ENCODE results near the gene PTPA. TPM values are rescaled to one million over a fixed set of nuclear protein-coding genes. Genes with fewer than 3 reads are reported as not detected.
"Not testable (repeated sequence)": the region's sequence is repeated elsewhere in the genome, so short reads cannot be mapped to it uniquely, and the experiment has no call there.

PTPA gene
- total RNA-seq, 1 experiment from 2014 or later, result 62.7 TPM

GRCh38 chr9:129154866-129155477 lies 43.8 kb downstream of the PTPA start:
- Histone ChIP-seq H3K36me3 (ENCODE audit: insufficient read depth, low read length) (no peaks in the 10 kb centered on the region), H3K27ac (ENCODE audit: low read length) (no peak overlapping the region), H3K9me2 (replicated peaks; ENCODE audit: insufficient read depth, low read length) (no peaks in the 10 kb centered on the region), H3K27me3 (ENCODE audit: low read length) (no peaks in the 10 kb centered on the region), H3K9ac (ENCODE audit: low read length) (no peak overlapping the region), H3K4me2 (ENCODE audit: low read depth, low read length, poor library complexity, severe bottlenecking) (no peak overlapping the region), H3K9me3 (ENCODE audit: low read length) (no peaks in the 10 kb centered on the region), H3K79me2 (ENCODE audit: low read length) (no peaks in the 10 kb centered on the region), H4K20me1 (ENCODE audit: insufficient read depth, low read depth, low read length) (no peaks in the 10 kb centered on the region), H3K4me1 (ENCODE audit: low read length) (no peaks in the 10 kb centered on the region), H2AFZ (ENCODE audit: low read length) (no peak overlapping the region), H3K4me3 (ENCODE audit: low read length) (no peak overlapping the region)
- no peak for DNase-seq

GRCh38 chr9:129156163-129156562 lies 44.9 kb downstream of the PTPA start:
- Histone ChIP-seq H3K4me2 (ENCODE audit: low read depth, low read length, poor library complexity, severe bottlenecking) (no peak overlapping the region), H3K9me3 (ENCODE audit: low read length) (no peaks in the 10 kb centered on the region), H3K4me1 (ENCODE audit: low read length) (no peaks in the 10 kb centered on the region), H3K27me3 (ENCODE audit: low read length) (no peaks in the 10 kb centered on the region), H3K9me2 (replicated peaks; ENCODE audit: insufficient read depth, low read length) (no peaks in the 10 kb centered on the region), H3K9ac (ENCODE audit: low read length) (no peak overlapping the region), H3K79me2 (ENCODE audit: low read length) (no peaks in the 10 kb centered on the region), H2AFZ (ENCODE audit: low read length) (no peak overlapping the region), H3K27ac (ENCODE audit: low read length) (no peak overlapping the region), H3K4me3 (ENCODE audit: low read length) (no peak overlapping the region), H3K36me3 (ENCODE audit: insufficient read depth, low read length) (no peaks in the 10 kb centered on the region), H4K20me1 (ENCODE audit: insufficient read depth, low read depth, low read length) (no peaks in the 10 kb centered on the region)
- no peak for DNase-seq

- Histone ChIP-seq H3K27ac (ENCODE audit: low read length) (no peak overlapping the region), H3K4me2 (ENCODE audit: low read depth, low read length, poor library complexity, severe bottlenecking) (no peak overlapping the region), H3K9me3 (ENCODE audit: low read length) (no peaks in the 10 kb centered on the region), H4K20me1 (ENCODE audit: insufficient read depth, low read depth, low read length) (no peaks in the 10 kb centered on the region), H3K9me2 (replicated peaks; ENCODE audit: insufficient read depth, low read length) (no peaks in the 10 kb centered on the region), H3K79me2 (ENCODE audit: low read length) (no peaks in the 10 kb centered on the region), H3K4me1 (ENCODE audit: low read length) (no peaks in the 10 kb centered on the region), H3K4me3 (ENCODE audit: low read length) (no peak overlapping the region), H3K36me3 (ENCODE audit: insufficient read depth, low read length) (no peaks in the 10 kb centered on the region; the same call in 1 of the 2 replicates), H3K9ac (ENCODE audit: low read length) (no peak overlapping the region), H3K27me3 (ENCODE audit: low read length) (no peaks in the 10 kb centered on the region), H2AFZ (ENCODE audit: low read length) (no peak overlapping the region)
- no peak for DNase-seq
These were observed 49.7 kb downstream of the PTPA start for GRCh38 chr9:129160712-129161533.

- DNase-seq, result no peak
- Histone ChIP-seq H3K79me2 (ENCODE audit: low read length) (no peaks in the 10 kb centered on the region), H3K36me3 (ENCODE audit: insufficient read depth, low read length) (no peaks in the 10 kb centered on the region; the same call in 1 of the 2 replicates), H3K9ac (ENCODE audit: low read length) (no peak overlapping the region), H3K9me3 (ENCODE audit: low read length) (no peaks in the 10 kb centered on the region), H3K27me3 (ENCODE audit: low read length) (no peaks in the 10 kb centered on the region), H3K4me1 (ENCODE audit: low read length) (no peaks in the 10 kb centered on the region), H4K20me1 (ENCODE audit: insufficient read depth, low read depth, low read length) (no peaks in the 10 kb centered on the region), H3K4me3 (ENCODE audit: low read length) (no peak overlapping the region), H3K9me2 (replicated peaks; ENCODE audit: insufficient read depth, low read length) (no peaks in the 10 kb centered on the region), H3K4me2 (ENCODE audit: low read depth, low read length, poor library complexity, severe bottlenecking) (no peak overlapping the region), H3K27ac (ENCODE audit: low read length) (no peak overlapping the region), H2AFZ (ENCODE audit: low read length) (no peak overlapping the region)
These were observed 50.3 kb downstream of the PTPA start for GRCh38 chr9:129161534-129161837.

GRCh38 chr9:129162497-129163197 lies 51.4 kb downstream of the PTPA start:
- no peak overlapping the region for H3K9ac ChIP-seq (ENCODE audit: low read length)
- H4K20me1 ChIP-seq (ENCODE audit: insufficient read depth, low read depth, low read length), result no peaks in the 10 kb centered on the region
- peaks cover 3% of the 10 kb centered on the region for H3K4me1 ChIP-seq (ENCODE audit: low read length)
- no peaks in the 10 kb centered on the region for H3K79me2 ChIP-seq (ENCODE audit: low read length)
- H3K27ac ChIP-seq (ENCODE audit: low read length), result no peak overlapping the region
- no peaks in the 10 kb centered on the region; the same call in 1 of the 2 replicates for H3K36me3 ChIP-seq (ENCODE audit: insufficient read depth, low read length)
- no peaks in the 10 kb centered on the region for H3K9me2 ChIP-seq (replicated peaks; ENCODE audit: insufficient read depth, low read length)
- DNase-seq, result no peak
- H3K4me2 ChIP-seq (ENCODE audit: low read depth, low read length, poor library complexity, severe bottlenecking), result no peak overlapping the region
- no peaks in the 10 kb centered on the region for H3K9me3 ChIP-seq (ENCODE audit: low read length)
- no peak overlapping the region for H2AFZ ChIP-seq (ENCODE audit: low read length)
- H3K27me3 ChIP-seq (ENCODE audit: low read length), result no peaks in the 10 kb centered on the region
- no peak overlapping the region for H3K4me3 ChIP-seq (ENCODE audit: low read length)

- H3K27me3 ChIP-seq (ENCODE audit: low read length); H3K27ac ChIP-seq (ENCODE audit: low read length); H2AFZ ChIP-seq (ENCODE audit: low read length); H3K9me2 ChIP-seq (replicated peaks; ENCODE audit: insufficient read depth, low read length); H3K9me3 ChIP-seq (ENCODE audit: low read length); H3K4me3 ChIP-seq (ENCODE audit: low read length); H3K4me2 ChIP-seq (ENCODE audit: low read depth, low read length, poor library complexity, severe bottlenecking); H3K4me1 ChIP-seq (ENCODE audit: low read length); DNase-seq; H3K79me2 ChIP-seq (ENCODE audit: low read length); H3K9ac ChIP-seq (ENCODE audit: low read length); H4K20me1 ChIP-seq (ENCODE audit: insufficient read depth, low read depth, low read length); H3K36me3 ChIP-seq (ENCODE audit: insufficient read depth, low read length): not testable (repeated sequence)
These were observed 52.0 kb downstream of the PTPA start for GRCh38 chr9:129163198-129163670.

GRCh38 chr9:129163753-129164152 lies 52.5 kb downstream of the PTPA start:
- Histone ChIP-seq H3K79me2 (ENCODE audit: low read length) (no peaks in the 10 kb centered on the region), H3K27ac (ENCODE audit: low read length) (no peak overlapping the region), H3K27me3 (ENCODE audit: low read length) (no peaks in the 10 kb centered on the region), H3K4me2 (ENCODE audit: low read depth, low read length, poor library complexity, severe bottlenecking) (no peak overlapping the region), H3K9me2 (replicated peaks; ENCODE audit: insufficient read depth, low read length) (no peaks in the 10 kb centered on the region), H3K9ac (ENCODE audit: low read length) (no peak overlapping the region), H3K4me1 (ENCODE audit: low read length) (peaks cover 3% of the 10 kb centered on the region), H4K20me1 (ENCODE audit: insufficient read depth, low read depth, low read length) (no peaks in the 10 kb centered on the region), H2AFZ (ENCODE audit: low read length) (no peak overlapping the region), H3K9me3 (ENCODE audit: low read length) (no peaks in the 10 kb centered on the region), H3K36me3 (ENCODE audit: insufficient read depth, low read length) (no peaks in the 10 kb centered on the region; the same call in 1 of the 2 replicates), H3K4me3 (ENCODE audit: low read length) (no peak overlapping the region)
- DNase-seq, result no peak

- Histone ChIP-seq H3K27ac (ENCODE audit: low read length) (no peak overlapping the region), H3K4me2 (ENCODE audit: low read depth, low read length, poor library complexity, severe bottlenecking) (no peak overlapping the region), H3K4me3 (ENCODE audit: low read length) (no peak overlapping the region), H3K4me1 (ENCODE audit: low read length) (peaks cover 3% of the 10 kb centered on the region), H4K20me1 (ENCODE audit: insufficient read depth, low read depth, low read length) (no peaks in the 10 kb centered on the region), H3K27me3 (ENCODE audit: low read length) (no peaks in the 10 kb centered on the region), H2AFZ (ENCODE audit: low read length) (no peak overlapping the region), H3K9me3 (ENCODE audit: low read length) (no peaks in the 10 kb centered on the region), H3K79me2 (ENCODE audit: low read length) (no peaks in the 10 kb centered on the region), H3K36me3 (ENCODE audit: insufficient read depth, low read length) (no peaks in the 10 kb centered on the region; the same call in 1 of the 2 replicates), H3K9ac (ENCODE audit: low read length) (no peak overlapping the region), H3K9me2 (replicated peaks; ENCODE audit: insufficient read depth, low read length) (no peaks in the 10 kb centered on the region)
- no peak for DNase-seq
These were observed 53.2 kb downstream of the PTPA start for GRCh38 chr9:129164246-129164930.

All from Karpas-422 (cell line).